ENCODE measurements around the gene ZDHHC19. TPM values are rescaled to one million over a fixed set of nuclear protein-coding genes. Genes with fewer than 3 reads are reported as not detected.

The ZDHHC19 gene
- total RNA-seq, 2 experiments from 2014 or later, result not detected

- no peaks in the 10 kb centered on the region for H3K27me3 Mint-ChIP-seq
- TF ChIP-seq CTCF (IDR thresholded peaks at IDR 0.05), result no peak
- ChIA-PET POLR2A (no interaction called here), CTCF (no interaction called here)
- H3K36me3 Mint-ChIP-seq (ENCODE audit: low read depth), result no peaks in the 10 kb centered on the region
- H3K4me3 ChIP-seq (ENCODE audit: low read length), result no peak overlapping the region
- H3K4me1 ChIP-seq (ENCODE audit: insufficient read depth, low read length), result peaks cover 5% of the 10 kb centered on the region
- H3K36me3 ChIP-seq (ENCODE audit: insufficient read depth, low read length), result no peaks in the 10 kb centered on the region
- ATAC-seq (ENCODE audit: poor library complexity), result no peak
- no peaks in the 10 kb centered on the region for H3K27me3 ChIP-seq (ENCODE audit: control insufficient read depth in 1 of 2, insufficient read depth in 2 of 2, low read length in 2 of 2)
- intact Hi-C loops (cut with DNase I, micrococcal nuclease), result no loop called here
- peaks cover 5% of the 10 kb centered on the region for H3K4me1 Mint-ChIP-seq (ENCODE audit: low read depth)
- H3K27ac ChIP-seq (ENCODE audit: low read depth in 1 of 2, low read length in 2 of 2), result no peak overlapping the region
- H3K27ac Mint-ChIP-seq, result no peak overlapping the region
- peak in 2 of 14 experiments; percentile 49 to 64 for DNase-seq
- H3K9me3 Mint-ChIP-seq, result no peaks in the 10 kb centered on the region
- no peaks in the 10 kb centered on the region for H3K9me3 ChIP-seq (ENCODE audit: control insufficient read depth in 1 of 2, insufficient read depth in 1 of 2, low read length in 2 of 2)
- H3K4me3 Mint-ChIP-seq, result no peak overlapping the region
These were observed 41.4 kb downstream of the ZDHHC19 start for GRCh38 chr3:196169836-196170240.

GRCh38 chr3:196168808-196169391 is 42.3 kb downstream of the ZDHHC19 start:
- Mint-ChIP-seq H3K9me3 (no peaks in the 10 kb centered on the region), H3K4me1 (ENCODE audit: low read depth) (peaks cover 5% of the 10 kb centered on the region), H3K4me3 (no peak overlapping the region), H3K27me3 (no peaks in the 10 kb centered on the region), H3K36me3 (ENCODE audit: low read depth) (no peaks in the 10 kb centered on the region), H3K27ac (no peak overlapping the region)
- ChIA-PET POLR2A (no interaction called here), CTCF (no interaction called here)
- Histone ChIP-seq H3K4me1 (ENCODE audit: insufficient read depth, low read length) (peaks cover 5% of the 10 kb centered on the region), H3K36me3 (ENCODE audit: insufficient read depth, low read length) (no peaks in the 10 kb centered on the region), H3K27ac (ENCODE audit: low read depth in 1 of 2, low read length in 2 of 2) (no peak overlapping the region), H3K4me3 (ENCODE audit: low read length) (no peak overlapping the region), H3K9me3 (ENCODE audit: control insufficient read depth in 1 of 2, insufficient read depth in 1 of 2, low read length in 2 of 2) (no peaks in the 10 kb centered on the region), H3K27me3 (ENCODE audit: control insufficient read depth in 1 of 2, insufficient read depth in 2 of 2, low read length in 2 of 2) (no peaks in the 10 kb centered on the region)
- TF ChIP-seq CTCF (IDR thresholded peaks at IDR 0.05), result no peak
- ATAC-seq (ENCODE audit: poor library complexity), result no peak
- intact Hi-C loops (cut with DNase I, micrococcal nuclease), result no loop called here
- DNase-seq, result no peak

DNA sequence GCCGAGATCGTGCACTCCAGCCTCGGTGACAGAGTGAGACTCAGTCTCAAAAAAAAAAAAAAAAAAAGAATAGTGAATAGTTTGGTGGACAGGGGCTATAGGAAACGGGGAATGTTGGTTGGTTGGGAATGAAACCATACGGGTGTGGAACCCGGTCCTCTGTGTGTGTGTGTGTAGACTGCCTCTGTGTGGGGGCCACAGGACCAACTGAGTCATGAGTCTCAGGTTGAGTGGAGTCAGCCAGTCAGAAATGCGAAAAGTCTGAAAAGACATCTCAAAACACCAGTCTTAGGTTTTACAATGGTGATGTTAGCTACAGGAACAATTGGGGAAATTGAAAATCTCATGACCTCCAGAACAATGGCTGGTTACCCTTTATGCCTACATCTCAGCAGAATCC is 44.5 kb downstream of the ZDHHC19 start:
- Mint-ChIP-seq H3K27ac (no peak overlapping the region), H3K36me3 (ENCODE audit: low read depth) (no peaks in the 10 kb centered on the region), H3K9me3 (no peaks in the 10 kb centered on the region), H3K4me1 (ENCODE audit: low read depth) (peaks cover 5% of the 10 kb centered on the region), H3K4me3 (no peak overlapping the region), H3K27me3 (no peaks in the 10 kb centered on the region)
- H3K4me1 ChIP-seq (ENCODE audit: insufficient read depth, low read length), result peaks cover 5% of the 10 kb centered on the region
- H3K36me3 ChIP-seq (ENCODE audit: insufficient read depth, low read length), result no peaks in the 10 kb centered on the region
- DNase-seq (no peak), ATAC-seq (ENCODE audit: poor library complexity) (no peak)
- CTCF ChIA-PET, result no interaction called here
- no peaks in the 10 kb centered on the region for H3K9me3 ChIP-seq (ENCODE audit: control insufficient read depth in 1 of 2, insufficient read depth in 1 of 2, low read length in 2 of 2)
- intact Hi-C loops (cut with DNase I, micrococcal nuclease), result no loop called here
- no peaks in the 10 kb centered on the region for H3K27me3 ChIP-seq (ENCODE audit: control insufficient read depth in 1 of 2, insufficient read depth in 2 of 2, low read length in 2 of 2)
- no peak for TF ChIP-seq CTCF (IDR thresholded peaks at IDR 0.05)
- H3K27ac ChIP-seq (ENCODE audit: low read depth in 1 of 2, low read length in 2 of 2), result no peak overlapping the region
- POLR2A ChIA-PET, result no interaction called here
- no peak overlapping the region for H3K4me3 ChIP-seq (ENCODE audit: low read length)

Measured in CD4-positive, alpha-beta T cell (primary cell).